ENCODE data around the gene TFR2. TPM values are rescaled to one million over a fixed set of nuclear protein-coding genes. Genes with fewer than 3 reads are reported as not detected.

Gene TFR2
- total RNA-seq, 1 donor from 2014 or later: 0.25 TPM

- H3K27me3 ChIP-seq: no peaks in the 10 kb centered on the region
- peaks cover 0 to 43% of the 10 kb centered on the region in 2 donors for H3K36me3 ChIP-seq
- peaks cover 11% of the 10 kb centered on the region for H3K4me1 ChIP-seq
- TF ChIP-seq POLR2A (IDR thresholded peaks at IDR 0.05): no peak
- intact Hi-C loops (cut with DNase I): no loop called here
- no peak for DNase-seq (ENCODE audit: extremely low spot score in 2 of 2)
- H3K9me3 ChIP-seq: no peaks in the 10 kb centered on the region
- H3K4me3 ChIP-seq: no peak overlapping the region
- H3K27ac ChIP-seq: no peak overlapping the region
Observed at GRCh38 chr7:100574362-100575205, 66.8 kb downstream of the TFR2 start.

GRCh38 chr7:100573691-100574361, 67.5 kb downstream of the TFR2 start, which contains the start of gene SAP25:
Gene SAP25 (minus strand): TSS chr7:100573900. CDS start chr7:100573742, 158 bp downstream.
- no peaks in the 10 kb centered on the region for H3K27me3 ChIP-seq
- H3K27ac ChIP-seq: no peak within 1 kb of the TSS
- no peak for DNase-seq (ENCODE audit: extremely low spot score in 2 of 2)
- H3K9me3 ChIP-seq: no peaks in the 10 kb centered on the region
- TF ChIP-seq, protein P1, sequence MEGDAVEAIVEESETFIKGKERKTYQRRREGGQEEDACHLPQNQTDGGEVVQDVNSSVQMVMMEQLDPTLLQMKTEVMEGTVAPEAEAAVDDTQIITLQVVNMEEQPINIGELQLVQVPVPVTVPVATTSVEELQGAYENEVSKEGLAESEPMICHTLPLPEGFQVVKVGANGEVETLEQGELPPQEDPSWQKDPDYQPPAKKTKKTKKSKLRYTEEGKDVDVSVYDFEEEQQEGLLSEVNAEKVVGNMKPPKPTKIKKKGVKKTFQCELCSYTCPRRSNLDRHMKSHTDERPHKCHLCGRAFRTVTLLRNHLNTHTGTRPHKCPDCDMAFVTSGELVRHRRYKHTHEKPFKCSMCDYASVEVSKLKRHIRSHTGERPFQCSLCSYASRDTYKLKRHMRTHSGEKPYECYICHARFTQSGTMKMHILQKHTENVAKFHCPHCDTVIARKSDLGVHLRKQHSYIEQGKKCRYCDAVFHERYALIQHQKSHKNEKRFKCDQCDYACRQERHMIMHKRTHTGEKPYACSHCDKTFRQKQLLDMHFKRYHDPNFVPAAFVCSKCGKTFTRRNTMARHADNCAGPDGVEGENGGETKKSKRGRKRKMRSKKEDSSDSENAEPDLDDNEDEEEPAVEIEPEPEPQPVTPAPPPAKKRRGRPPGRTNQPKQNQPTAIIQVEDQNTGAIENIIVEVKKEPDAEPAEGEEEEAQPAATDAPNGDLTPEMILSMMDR (IDR thresholded peaks at IDR 0.05): no peak
- no peak for TF ChIP-seq POLR2AphosphoS5 (IDR thresholded peaks at IDR 0.05; ENCODE audit: insufficient read depth in 1 of 2, low read depth in 1 of 2)
- TF ChIP-seq POLR2A (IDR thresholded peaks at IDR 0.05): no peak
- H3K4me3 ChIP-seq: no peak within 1 kb of the TSS
- H3K36me3 ChIP-seq: peaks cover 0 to 42% of the 10 kb centered on the region in 2 donors
- peaks cover 18% of the 10 kb centered on the region for H3K4me1 ChIP-seq
- intact Hi-C loops (cut with DNase I): no loop called here

DNA sequence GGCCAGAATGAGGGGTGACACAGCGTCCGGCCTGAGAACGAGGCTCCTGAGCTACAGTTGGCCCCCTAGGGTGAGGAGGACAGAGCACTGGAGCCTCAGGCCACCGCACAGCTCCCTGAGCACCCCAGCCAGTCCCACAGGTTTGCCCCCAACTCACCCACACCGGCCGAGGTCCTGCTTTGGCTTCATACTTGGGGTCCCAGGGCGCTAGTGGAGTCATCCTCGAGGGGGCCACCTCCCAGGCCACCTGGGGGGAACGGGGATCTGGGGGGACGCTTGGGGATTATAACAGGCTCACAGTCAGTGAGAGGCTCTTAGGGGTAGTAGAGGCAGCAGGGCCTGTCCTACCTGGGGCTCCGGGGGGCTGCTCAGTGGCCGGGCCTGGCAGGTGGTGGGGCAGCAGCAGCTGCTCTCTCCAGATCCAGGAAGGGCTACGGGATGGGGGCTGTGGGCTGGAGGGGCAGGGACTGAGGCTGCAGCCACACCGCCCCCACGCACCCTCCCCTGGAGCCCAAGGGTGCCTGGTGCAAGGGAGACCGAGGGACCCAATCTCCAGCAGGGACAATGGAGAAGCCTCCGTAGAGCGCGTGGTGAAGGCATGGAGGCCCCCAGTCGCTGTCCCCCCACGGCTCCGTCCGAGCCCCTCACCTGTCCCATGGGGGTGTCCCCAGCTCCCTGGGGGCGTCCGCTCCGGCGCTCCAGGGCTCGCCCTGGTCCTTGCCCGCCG, 68.2 kb downstream of the TFR2 start:
- TF ChIP-seq POLR2A (IDR thresholded peaks at IDR 0.05): no peak
- TF ChIP-seq, protein P1 (IDR thresholded peaks at IDR 0.05): no peak

GRCh38 chr7:100572281-100572948, 68.9 kb downstream of the TFR2 start:
- intact Hi-C loops (cut with DNase I): no loop called here
- H3K27ac ChIP-seq: no peak overlapping the region

More for the DNA sequence above, 68.2 kb downstream of the TFR2 start:
- peaks cover 19% of the 10 kb centered on the region for H3K4me1 ChIP-seq
- H3K27me3 ChIP-seq: no peaks in the 10 kb centered on the region
- no peak for DNase-seq (ENCODE audit: extremely low spot score in 2 of 2)
- peaks cover 0 to 36% of the 10 kb centered on the region in 2 donors for H3K36me3 ChIP-seq
- H3K9me3 ChIP-seq: no peaks in the 10 kb centered on the region
- no peak overlapping the region for H3K4me3 ChIP-seq
- intact Hi-C loops (cut with DNase I): no loop called here
- no peak overlapping the region for H3K27ac ChIP-seq

More at GRCh38 chr7:100572281-100572948, 68.9 kb downstream of the TFR2 start:
- no peaks in the 10 kb centered on the region for H3K9me3 ChIP-seq
- TF ChIP-seq POLR2AphosphoS5 (IDR thresholded peaks at IDR 0.05; ENCODE audit: insufficient read depth in 1 of 2, low read depth in 1 of 2) (no peak), POLR2A (IDR thresholded peaks at IDR 0.05) (no peak)
- TF ChIP-seq, protein P1 (IDR thresholded peaks at IDR 0.05): no peak
- H3K36me3 ChIP-seq: peaks cover 0 to 29% of the 10 kb centered on the region in 2 donors
- no peaks in the 10 kb centered on the region for H3K27me3 ChIP-seq
- H3K4me1 ChIP-seq: peaks cover 24% of the 10 kb centered on the region
- no peak for DNase-seq (ENCODE audit: extremely low spot score in 2 of 2)
- no peak overlapping the region for H3K4me3 ChIP-seq
